HG03103 (cell line): ENCODE results near the gene GLA.
A peak's percentile ranks its signal among the peaks of the same experiment; 100 is the strongest.

Experiments used
- ATAC-seq: cut with Tn5 transposase; IDR thresholded peaks from one replicate; pipeline ENCODE4 v1.9.1; 2021; ENCODE audit warnings: low read depth; ENCODE audit not compliant: unreplicated experiment

The GLA gene

DNA sequence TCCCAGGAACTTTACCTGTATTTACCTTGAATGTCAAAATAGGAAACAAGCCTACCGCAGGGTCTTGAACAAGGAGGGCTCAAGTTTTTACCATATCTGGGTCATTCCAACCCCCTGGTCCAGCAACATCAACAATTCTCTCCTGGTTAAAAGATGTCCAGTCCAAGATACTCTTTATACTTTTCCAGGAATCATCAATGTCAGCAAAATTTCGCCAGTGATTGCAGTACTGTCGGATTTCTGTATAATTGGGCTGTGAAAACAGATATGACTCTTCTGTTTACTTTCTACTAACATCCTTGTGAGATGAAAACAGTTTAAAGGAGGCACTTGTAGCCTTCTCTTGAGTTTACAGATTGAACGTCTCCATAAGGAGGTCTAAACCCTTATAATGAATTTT is 9.0 kb downstream of the GLA start:
- no peak for ATAC-seq

DNA sequence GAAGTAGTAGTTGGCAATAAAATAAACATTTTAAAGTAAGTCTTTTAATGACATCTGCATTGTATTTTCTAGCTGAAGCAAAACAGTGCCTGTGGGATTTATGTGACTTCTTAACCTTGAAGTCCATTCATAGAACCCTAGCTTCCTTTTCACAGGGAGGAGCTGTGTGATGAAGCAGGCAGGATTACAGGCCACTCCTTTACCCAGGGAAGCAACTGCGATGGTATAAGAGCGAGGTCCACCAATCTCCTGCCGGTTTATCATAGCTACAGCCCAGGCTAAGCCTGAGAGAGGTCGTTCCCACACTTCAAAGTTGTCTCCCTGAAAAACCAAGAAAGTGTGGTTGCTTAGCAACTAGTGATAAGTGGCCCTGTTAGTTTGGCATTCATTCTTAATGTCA is 9.9 kb downstream of the GLA start:
- no peak for ATAC-seq

DNA sequence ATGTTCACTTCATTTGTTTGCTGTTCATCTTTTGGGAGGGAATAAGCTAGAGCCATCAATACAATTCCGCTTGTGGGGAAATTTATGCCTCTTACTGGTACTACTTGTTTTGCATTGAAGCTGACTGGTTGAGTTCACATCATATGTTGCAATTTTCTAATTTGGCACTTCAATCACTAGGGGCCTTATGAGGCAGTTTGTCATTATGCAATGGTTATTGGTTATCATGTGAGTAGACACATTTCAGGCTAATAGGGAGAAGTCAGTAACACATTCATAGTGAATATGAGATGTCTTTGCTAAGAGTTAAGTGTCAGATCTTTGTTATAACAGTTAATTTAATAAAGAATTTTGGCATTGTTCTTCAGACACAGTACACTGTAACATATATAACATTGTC is 11.9 kb downstream of the GLA start:
- no peak for ATAC-seq

DNA sequence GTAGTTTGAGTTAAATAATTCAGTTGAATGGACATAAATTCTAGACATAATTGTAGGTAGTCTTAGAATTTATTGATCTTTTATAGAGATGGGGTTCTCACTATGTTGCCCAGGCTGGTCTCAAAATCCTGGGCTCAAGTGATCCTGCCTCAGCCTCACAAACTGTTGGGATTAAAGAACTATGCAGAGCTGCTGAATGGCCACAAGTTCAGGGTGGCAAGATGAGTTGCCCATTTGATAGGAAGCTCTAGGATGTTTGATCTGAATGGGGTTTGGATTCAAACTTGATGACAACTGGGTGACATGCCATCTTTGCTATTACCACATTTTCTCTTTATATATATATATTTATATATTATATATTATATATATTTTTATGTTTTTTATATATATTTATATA is 13.4 kb downstream of the GLA start:
- no peak for ATAC-seq

DNA sequence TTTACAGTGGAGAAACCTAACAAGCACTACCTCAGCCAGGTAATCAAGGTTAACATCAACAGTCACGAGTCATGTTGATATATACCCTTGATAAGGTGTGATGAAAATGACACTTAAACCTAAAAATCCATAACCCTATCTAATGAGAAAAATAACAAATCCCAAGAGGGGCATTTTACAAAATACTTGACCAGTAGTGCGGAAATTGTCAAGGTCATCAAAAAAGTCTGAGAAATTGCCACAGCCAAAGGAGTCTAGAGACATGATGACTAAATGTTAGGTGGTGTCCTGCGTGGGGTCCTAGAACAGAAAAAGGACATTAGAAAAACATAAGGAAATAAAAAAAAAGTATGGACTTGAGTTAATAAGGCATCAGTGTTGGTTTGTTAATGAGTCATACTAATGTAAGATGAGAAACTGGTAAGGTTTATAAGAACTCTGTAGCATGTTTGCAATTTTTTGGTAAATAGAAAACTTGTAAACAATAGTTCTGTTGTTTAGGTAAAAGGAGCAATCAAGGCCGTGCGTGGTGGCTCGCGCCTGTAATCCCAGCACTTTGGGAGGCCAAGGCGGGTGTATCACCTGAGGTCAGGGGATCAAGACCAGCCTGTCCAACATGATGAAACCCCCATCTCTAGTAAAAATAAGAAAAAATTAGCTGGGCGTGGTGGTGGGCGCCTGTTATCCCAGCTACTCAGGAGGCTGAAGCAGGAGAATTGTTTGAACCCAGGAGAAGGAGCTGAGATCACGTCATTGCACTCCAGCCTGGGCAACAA is 14.0 kb downstream of the GLA start:
- no peak for ATAC-seq

DNA sequence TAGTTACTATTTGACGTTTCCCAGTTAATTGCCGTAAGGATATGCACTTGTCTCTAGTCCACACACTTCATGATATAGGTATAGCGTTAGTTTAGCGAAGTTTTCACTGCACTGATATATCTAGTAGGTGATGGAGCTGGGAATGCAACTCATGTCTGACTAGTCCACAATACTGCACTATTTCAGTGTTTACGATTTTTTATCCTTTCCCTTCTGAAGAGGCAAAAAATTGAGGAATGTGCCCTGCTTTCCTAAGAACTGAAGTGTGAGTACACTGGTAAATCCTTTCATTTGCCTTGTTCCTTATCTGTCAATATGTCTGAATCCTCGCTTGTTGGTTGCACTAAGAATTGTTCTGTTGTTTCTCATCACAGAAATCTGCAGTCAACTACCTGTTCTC is 15.9 kb downstream of the GLA start:
- no peak for ATAC-seq

DNA sequence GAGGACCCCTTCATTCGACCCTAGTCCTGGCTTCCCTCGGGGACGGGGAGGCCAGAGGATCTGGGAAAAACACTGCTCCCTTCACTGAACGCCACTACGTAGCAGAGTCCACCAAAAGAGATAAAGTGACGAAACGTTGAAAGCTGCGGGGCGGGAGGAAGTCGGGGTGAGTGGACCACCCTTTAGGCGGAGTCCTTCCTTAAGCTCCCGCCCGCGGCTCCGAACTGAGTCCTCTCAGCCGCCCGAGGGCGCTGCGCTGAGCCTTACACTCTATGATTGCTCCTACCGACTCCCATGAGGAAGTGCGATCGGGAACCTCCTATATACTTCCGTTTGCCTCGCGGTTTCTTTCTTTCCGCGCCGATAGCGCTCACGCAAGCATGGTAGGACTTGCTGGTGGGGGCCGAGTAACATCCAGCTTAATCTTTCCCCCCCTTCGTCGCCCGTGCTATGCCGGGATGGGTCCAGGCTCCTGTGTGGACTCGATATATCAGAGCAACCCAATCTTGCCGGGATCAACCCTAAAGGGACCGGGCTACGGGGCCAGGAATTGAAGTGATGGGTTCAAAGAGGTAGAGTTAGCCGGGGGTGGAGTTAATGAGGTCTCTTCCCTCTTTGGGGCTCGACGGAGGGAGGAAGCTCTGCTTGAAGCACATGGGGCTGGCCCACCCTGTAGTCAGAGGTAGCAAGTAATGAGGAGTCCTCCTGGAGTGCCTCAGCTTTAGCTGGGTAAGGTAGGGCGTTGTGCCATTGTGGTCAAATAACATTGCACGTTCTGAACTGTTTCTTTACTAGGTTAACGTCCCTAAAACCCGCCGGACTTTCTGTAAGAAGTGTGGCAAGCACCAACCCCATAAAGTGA is 16.8 kb downstream of the GLA start, which contains the start of gene RPL36A:
Gene RPL36A, plus strand, starts transcription at position 348 of the 862 bp plus-strand sequence. Its CDS starts 33 bp downstream, at position 381.
- ATAC-seq: peak; percentile 67

DNA sequence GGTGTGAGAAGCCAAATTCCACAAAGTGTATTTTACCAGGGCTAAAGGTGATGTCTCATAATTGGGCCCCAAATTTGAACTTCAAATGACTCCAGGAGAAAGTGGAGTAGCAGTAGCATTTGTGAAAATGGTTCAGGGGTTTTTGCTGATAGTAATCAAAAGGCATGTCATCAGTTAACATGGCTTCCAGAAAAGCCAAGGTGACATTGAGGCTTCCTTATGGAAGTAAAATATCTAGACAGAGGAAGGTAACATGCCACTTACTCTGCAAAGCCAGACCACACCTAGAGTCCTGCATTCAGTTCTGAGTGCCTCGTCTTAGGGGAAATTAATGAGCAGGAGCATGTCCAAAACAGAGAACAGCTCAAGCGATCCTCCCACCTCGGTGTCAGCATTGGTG is 19.1 kb downstream of the GLA start:
- ATAC-seq: no peak

DNA sequence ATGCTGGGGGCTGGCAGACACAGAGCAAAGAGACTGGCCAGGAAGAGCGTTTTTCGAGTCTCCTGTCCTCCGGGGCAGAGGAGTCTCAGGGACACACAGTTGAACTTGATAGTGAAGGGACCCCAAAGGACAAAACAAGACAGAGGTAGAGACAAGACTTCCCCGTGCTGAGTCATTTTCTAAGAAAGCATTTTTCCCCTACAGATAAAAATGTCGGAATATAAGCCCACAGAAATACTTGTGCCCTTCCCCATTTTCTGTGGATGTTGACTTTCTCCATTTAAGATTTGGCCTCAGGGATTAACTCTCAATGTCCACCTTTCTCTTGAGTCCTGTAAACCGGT is 21.2 kb downstream of the GLA start:
- ATAC-seq: no peak

DNA sequence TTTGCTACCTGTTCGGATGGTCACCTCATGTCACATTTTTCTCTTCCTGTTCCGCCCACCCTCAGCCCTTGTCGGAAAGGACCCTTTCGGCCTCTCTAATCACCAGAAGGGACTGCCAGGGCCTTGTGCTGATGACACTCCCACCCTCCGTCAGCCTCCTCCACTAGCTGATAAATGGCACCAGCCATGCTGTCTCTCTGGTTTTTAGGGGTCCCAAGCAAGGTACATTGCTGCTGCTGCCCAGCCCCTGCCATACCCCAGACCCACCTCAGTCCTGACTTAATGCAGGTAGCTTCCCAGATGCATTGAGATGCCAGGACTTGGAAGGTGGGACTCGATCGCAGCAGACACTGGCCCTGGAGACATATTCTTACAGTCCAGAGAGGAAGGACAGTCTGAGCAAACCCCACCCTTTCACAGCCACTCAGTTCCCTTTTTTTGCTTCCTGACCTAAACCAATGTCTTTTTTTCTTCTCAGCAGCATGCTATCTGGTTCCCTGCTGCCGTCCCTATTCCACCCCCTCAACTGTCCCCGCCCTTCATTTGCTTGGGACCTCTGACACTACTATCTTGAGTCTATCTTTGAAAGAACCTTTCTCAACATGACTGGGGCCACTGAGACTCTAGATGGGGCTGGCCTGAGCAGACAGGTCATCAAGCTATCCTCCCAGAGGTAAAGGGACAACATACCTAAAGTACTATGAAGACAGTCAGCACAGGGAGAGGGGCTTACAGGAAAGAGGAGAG is 21.8 kb downstream of the GLA start, which contains the start of gene BTK:
Gene BTK, minus strand, starts transcription at position 397 of the 747 bp plus-strand sequence. CDS start 10,907 bp downstream, outside the sequence.
- ATAC-seq: peak; percentile 69

DNA sequence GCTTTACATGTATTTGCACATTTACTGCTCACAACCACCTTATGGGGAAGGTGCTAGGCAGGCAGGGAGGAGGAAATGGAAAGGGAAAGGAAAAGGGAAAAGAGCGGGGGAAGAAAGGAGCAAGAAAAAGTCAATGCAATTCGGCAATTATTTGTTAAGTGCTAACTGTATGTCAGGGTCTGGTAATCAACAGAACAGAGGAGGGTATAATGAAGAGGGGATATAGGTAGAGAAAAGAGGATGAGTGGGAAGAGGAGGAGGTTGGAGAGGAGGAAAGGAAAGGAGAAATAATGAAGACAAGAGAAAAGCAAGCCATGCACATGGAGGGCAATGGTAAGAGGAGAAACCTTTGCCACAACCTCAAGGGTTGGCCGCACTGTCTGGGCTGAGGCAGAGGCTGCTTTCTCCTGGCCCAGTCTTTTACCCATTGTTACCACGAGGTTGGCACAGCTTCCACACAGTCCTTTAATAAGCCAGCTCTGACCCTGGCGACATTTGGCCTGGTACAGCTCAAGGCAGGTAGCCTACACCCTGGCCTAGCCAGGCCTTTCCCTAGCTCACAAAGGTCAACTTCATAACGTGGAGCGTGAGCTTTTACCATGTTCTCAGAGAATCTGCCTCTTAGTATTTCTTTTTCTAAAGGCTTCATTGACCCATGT is 22.6 kb downstream of the GLA start:
- ATAC-seq: no peak

DNA sequence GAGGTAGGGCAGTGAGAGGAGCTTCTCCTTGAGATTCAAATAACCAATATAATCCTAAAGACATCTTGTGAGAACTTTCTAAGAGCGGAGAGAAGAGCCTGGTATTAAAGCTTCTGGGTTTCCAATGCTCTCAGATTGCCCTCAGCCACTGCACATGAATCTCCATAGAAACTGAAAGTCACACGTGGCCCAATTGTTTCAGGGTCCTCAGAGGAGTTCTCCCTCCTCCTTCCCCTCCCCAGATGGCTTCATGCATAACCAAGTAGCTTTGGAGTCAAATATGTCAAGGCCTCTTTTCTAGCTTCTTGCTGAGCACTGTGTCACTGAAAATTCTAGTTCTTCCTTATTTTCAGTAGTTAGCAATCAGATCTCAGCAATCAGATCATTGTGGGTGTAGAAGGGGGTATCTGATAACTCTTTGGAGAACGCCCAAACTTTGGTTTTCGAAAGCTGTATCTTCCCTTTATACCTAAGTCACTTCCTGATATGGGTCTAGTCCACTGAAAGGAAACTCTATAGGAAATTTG is 24.0 kb downstream of the GLA start:
- peak; percentile 62 for ATAC-seq

DNA sequence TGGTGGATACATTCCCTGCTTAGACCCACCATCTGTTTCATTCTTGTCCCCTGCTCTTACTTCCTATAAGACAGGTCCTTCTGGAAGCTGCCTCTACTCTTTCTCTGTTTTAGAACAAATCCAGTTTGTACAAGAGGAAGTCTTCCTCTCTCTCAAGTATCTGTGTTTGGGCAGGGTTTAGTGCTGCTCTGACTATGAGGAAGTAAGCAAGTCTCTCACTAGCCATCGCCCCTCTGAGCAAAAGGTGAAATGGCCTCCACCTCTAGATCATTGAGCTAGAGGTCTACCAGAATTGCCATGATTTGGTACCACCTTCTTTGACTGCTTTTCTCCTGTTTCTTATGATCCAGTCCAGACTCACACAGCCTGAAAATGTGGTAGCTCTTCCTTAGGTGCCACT is 30.2 kb downstream of the GLA start:
- peak; percentile 56 for ATAC-seq

DNA sequence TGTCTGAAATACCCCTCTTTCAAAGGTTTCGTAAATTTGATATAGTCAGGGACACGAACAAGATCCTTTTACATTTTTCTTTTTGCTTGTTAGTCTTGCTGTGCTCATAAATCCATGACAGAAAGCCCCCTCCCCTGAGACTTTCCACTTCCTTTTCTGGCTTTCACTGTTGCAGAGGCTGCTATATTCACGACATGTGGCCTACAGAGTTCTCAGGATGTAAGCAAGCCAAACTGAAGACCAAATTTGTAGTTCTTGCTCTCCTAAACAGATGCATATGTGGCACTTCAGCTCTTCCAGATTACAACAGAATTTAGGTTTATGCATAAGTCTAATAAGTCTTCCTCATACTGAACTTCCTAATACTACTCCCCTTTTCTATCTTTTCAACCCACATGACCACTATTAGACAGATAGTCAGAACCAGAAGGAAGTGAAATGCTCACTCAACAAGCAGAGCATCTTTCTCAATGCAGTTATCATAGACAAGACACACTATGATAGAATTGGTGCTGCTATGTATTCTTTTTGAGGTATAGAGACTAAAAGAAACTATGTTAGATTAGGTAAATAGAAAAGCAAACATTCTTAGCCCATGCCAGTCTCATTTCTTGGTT is 36.7 kb downstream of the GLA start:
- ATAC-seq: peak; percentile 66

DNA sequence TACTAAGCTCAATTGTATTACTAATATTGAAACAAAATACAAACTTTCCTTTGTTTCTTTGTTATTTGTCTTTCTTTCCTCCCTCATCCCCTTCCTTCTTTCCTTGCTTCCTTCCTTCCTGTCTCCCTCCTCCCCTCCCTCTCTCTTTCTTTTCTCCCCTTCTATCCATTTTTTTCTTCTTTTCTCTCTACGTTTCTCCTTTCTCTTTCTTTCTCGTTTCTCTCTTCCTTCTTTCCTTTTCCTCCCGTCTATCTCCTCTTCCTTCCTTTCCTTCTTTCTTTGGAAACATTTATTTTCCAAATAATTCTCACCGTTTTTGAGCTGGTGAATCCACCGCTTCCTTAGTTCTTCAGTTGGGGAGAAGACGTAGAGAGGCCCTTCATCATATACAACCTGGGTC is 38.0 kb downstream of the GLA start:
- no peak for ATAC-seq

DNA sequence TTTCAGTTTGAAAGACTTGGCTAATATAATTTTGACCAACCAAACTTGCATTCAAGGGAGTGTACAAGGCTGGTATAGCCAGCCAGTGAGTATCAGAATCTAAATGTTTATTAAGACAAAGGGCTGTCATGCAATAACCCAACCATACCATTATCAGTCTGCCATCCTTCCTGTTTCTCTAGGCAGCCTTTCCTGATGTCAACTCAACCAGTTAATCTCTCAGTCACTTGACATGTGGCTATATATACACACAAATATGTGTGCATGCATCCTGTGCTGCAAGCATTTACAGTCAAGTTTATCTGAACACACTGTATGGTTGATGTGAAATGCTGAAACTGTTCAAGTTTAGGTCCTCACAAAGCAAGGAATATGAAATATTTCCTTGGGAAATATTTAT is 38.9 kb downstream of the GLA start:
- no peak for ATAC-seq

DNA sequence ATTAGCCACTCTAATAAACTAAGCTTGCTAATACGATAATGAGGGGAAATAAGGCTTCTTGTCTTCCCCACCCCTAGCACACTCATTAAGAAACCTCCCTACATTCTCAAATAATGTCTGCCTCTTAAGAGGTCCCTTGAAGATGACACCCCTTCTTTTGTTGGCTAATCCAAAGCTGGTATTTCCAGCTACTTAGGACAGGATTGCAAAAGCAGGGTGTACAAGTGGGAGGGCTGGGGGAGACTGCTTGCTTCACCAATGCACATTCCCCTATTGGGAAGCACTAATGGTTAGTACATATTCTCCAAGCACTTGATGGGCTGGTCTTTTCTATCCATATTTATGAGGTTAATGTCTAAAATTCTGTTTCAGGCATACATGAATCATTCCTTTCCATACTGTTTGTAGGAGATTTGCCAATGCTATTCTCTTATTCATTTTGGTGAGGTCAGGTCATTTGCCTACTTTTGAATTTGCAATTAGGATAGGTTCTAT is 42.4 kb downstream of the GLA start:
- ATAC-seq: no peak

DNA sequence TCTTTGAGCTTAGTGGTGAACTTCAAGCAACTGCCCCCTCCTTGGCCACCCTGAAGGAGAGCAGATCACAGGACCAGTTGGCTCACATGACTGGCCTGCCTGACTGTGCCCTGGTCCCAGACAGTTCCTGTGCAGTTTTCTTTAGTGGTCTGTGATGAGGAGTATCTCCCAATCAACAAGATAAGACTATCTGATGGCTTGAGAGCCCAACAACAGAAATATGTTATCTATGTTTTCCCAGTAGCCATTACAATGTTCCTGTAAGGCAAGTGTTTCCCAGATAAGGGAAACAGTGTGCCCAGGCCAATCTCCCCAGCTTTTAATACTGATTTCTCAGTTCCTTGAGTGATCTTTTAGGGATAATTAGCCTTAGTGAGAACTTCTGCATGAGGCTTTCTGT is 45.0 kb downstream of the GLA start:
- no peak for ATAC-seq

DNA sequence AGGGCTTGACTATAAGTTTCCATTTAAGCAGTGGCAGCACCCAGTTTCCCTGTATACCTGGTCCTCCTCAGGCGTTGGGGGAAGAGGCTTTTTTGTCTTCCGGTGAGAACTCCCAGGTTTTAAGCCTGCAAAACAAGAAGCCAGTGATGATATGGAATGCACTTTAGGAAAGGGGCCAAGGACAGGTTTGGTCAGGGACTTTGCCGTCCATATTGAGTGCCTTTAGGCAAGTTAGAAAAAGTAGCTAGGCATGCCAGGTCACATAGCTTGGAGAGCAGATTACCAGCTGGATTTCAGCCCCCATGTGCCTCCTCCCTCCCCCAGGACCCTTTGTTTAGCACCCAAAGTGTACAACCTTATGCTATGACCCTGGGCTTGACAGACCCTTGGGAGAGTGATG is 45.6 kb downstream of the GLA start:
- ATAC-seq: no peak

DNA sequence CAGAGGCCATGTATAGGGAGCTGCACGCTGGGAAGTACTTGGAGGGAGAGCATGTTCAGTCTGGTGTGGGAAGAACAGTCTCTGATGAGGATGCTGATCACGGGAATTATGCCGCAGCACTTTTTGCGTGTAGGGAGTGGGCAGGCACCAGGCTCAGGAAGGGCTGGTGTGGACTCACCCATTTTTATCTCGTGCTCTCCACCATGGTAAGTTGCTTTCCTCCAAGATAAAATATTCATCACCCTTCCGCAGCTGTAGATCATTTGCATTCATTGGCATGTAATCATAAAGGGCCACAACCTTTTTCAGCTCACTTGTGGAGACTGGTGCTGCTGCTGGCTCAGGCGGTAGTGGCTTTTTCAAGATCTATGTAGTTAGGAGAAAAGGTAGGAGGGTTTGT is 47.3 kb downstream of the GLA start:
- no peak for ATAC-seq
